Measurements from ENCODE around the gene DOCK2. TPM values are rescaled to one million over a fixed set of nuclear protein-coding genes. Genes with fewer than 3 reads are reported as not detected.

DOCK2 gene
- total and polyA plus RNA-seq, 2 donors (not counting 1 experiment from before 2014, with no cell fraction given), result 112 to 330 TPM

DNA sequence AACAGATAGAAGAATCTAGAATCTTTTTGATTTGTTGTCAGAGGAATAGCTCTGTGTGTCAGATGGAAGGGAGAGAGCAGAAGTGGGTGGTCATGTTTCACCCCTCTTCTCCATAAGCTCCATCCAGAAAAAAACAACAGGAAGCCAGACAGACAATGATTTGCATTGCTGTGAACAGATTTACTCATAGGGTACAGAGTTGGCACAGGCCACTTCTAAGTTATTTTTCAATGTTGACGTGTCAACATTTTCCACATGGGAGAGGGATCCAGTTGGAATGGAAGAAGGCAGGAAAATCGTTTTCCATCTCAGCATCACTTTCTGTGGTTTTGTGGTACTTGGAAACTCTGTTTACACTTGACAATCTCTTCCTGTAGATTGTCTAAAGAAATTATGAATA is 256.5 kb downstream of the DOCK2 start:
- Histone ChIP-seq H3K4me1 (ENCODE audit: control insufficient read depth in 2 of 2, insufficient read depth in 2 of 2, low read length in 2 of 2) (peaks cover 0 to 7% of the 10 kb centered on the region in 2 donors), H4K20me1 (ENCODE audit: control insufficient read depth, insufficient read depth, low read length, poor library complexity, severe bottlenecking) (peaks cover 48% of the 10 kb centered on the region), H3K9ac (ENCODE audit: low read length) (no peak overlapping the region), H3K79me2 (ENCODE audit: control insufficient read depth, insufficient read depth, low read length) (peaks cover 15% of the 10 kb centered on the region), H2AFZ (ENCODE audit: insufficient read depth, low read depth, low read length, poor library complexity, severe bottlenecking) (no peak overlapping the region), H3K27me3 (replicated peaks in 1 of 4; ENCODE audit: control extremely low read depth in 1 of 4, control insufficient read depth in 3 of 4, insufficient read depth in 4 of 4, low read length in 3 of 4) (no peaks in the 10 kb centered on the region), H3K36me3 (replicated peaks in 1 of 2; ENCODE audit: control extremely low read depth in 1 of 2, control insufficient read depth in 1 of 2, extremely low read depth in 1 of 2, insufficient read depth in 2 of 2, low read length in 1 of 2) (peaks cover 6 to 29% of the 10 kb centered on the region in 2 experiments), H3K9me3 (ENCODE audit: control extremely low read depth in 1 of 3, control insufficient read depth in 2 of 3, insufficient read depth in 1 of 3, low read length in 2 of 3) (no peaks in the 10 kb centered on the region), H3K4me2 (replicated peaks; ENCODE audit: low read depth, low read length, poor library complexity, severe bottlenecking) (no peak overlapping the region), H3K27ac (ENCODE audit: low read length in 2 of 2) (no peak overlapping the region), H3K4me3 (ENCODE audit: control extremely low read depth in 1 of 5, extremely low read depth in 1 of 5, insufficient read depth in 1 of 5, low read depth in 2 of 5, low read length in 4 of 5) (no peak overlapping the region)
- H3K4me1 Mint-ChIP-seq, result peaks cover 21% of the 10 kb centered on the region
- CTCF ChIA-PET, result no interaction called here
- H3K27me3 Mint-ChIP-seq, result no peaks in the 10 kb centered on the region
- ATAC-seq (ENCODE audit: low read depth) (no peak), DNase-seq (no peak)
- TF ChIP-seq, protein P1, sequence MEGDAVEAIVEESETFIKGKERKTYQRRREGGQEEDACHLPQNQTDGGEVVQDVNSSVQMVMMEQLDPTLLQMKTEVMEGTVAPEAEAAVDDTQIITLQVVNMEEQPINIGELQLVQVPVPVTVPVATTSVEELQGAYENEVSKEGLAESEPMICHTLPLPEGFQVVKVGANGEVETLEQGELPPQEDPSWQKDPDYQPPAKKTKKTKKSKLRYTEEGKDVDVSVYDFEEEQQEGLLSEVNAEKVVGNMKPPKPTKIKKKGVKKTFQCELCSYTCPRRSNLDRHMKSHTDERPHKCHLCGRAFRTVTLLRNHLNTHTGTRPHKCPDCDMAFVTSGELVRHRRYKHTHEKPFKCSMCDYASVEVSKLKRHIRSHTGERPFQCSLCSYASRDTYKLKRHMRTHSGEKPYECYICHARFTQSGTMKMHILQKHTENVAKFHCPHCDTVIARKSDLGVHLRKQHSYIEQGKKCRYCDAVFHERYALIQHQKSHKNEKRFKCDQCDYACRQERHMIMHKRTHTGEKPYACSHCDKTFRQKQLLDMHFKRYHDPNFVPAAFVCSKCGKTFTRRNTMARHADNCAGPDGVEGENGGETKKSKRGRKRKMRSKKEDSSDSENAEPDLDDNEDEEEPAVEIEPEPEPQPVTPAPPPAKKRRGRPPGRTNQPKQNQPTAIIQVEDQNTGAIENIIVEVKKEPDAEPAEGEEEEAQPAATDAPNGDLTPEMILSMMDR (IDR thresholded peaks at IDR 0.05), result no peak
- no peak for TF ChIP-seq EZH2 (IDR thresholded peaks at IDR 0.05; ENCODE audit: borderline replicate concordance, insufficient read depth, low read depth, low read length, poor library complexity, severe bottlenecking)
- no peak overlapping the region for H3K27ac Mint-ChIP-seq
- WGBS (ENCODE audit: insufficient coverage), result 100% methylated on average over 1 of the region's 2 CpGs
- POLR2A ChIA-PET, result no interaction called here
- intact Hi-C loops (cut with micrococcal nuclease), result no loop called here
- H3K9me3 Mint-ChIP-seq (ENCODE audit: insufficient read depth), result no peaks in the 10 kb centered on the region
- H3K4me3 Mint-ChIP-seq, result no peak overlapping the region

DNA sequence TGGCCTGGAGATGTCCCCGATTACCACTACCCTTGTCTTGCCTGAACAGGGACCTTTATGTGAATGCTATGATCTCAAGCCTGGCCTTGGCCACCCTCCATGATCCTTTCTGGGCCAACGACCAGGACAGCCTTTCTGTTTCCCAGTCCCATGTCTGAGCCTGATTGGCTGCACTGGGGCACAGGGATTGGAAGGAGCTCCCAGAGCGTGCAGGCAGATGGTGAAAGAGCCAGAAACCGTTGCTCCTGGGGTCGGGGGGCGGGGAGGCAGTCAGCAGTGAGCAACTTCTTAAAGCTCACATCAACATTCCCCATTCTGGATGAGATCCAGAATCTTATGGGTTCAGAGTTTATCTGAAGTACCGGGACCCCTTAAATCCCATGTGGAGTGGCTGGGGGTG is 258.9 kb downstream of the DOCK2 start:
- Mint-ChIP-seq H3K4me1 (peaks cover 19% of the 10 kb centered on the region), H3K27me3 (no peaks in the 10 kb centered on the region), H3K4me3 (no peak overlapping the region), H3K27ac (no peak overlapping the region), H3K9me3 (ENCODE audit: insufficient read depth) (no peaks in the 10 kb centered on the region)
- CTCF ChIA-PET, result no interaction called here
- H3K36me3 ChIP-seq (replicated peaks in 1 of 2; ENCODE audit: control extremely low read depth in 1 of 2, control insufficient read depth in 1 of 2, extremely low read depth in 1 of 2, insufficient read depth in 2 of 2, low read length in 1 of 2), result peaks cover 9 to 34% of the 10 kb centered on the region in 2 experiments
- no peak overlapping the region for H3K4me3 ChIP-seq (ENCODE audit: control extremely low read depth in 1 of 5, extremely low read depth in 1 of 5, insufficient read depth in 1 of 5, low read depth in 2 of 5, low read length in 4 of 5)
- H4K20me1 ChIP-seq (ENCODE audit: control insufficient read depth, insufficient read depth, low read length, poor library complexity, severe bottlenecking), result peaks cover 39% of the 10 kb centered on the region
- H3K79me2 ChIP-seq (ENCODE audit: control insufficient read depth, insufficient read depth, low read length), result peaks cover 28% of the 10 kb centered on the region
- H2AFZ ChIP-seq (ENCODE audit: insufficient read depth, low read depth, low read length, poor library complexity, severe bottlenecking), result no peak overlapping the region
- H3K4me1 ChIP-seq (ENCODE audit: control insufficient read depth in 2 of 2, insufficient read depth in 2 of 2, low read length in 2 of 2), result peaks cover 0 to 7% of the 10 kb centered on the region in 2 donors
- 100% methylated on average over 5 of the region's 7 CpGs for WGBS (ENCODE audit: insufficient coverage)
- ATAC-seq (ENCODE audit: low read depth) (no peak), DNase-seq (no peak)
- H3K27ac ChIP-seq (ENCODE audit: low read length in 2 of 2), result no peak overlapping the region
- H3K9ac ChIP-seq (ENCODE audit: low read length), result no peak overlapping the region
- TF ChIP-seq, protein P1 (IDR thresholded peaks at IDR 0.05), result no peak
- no peak for TF ChIP-seq EZH2 (IDR thresholded peaks at IDR 0.05; ENCODE audit: borderline replicate concordance, insufficient read depth, low read depth, low read length, poor library complexity, severe bottlenecking)
- no peaks in the 10 kb centered on the region for H3K27me3 ChIP-seq (replicated peaks in 1 of 4; ENCODE audit: control extremely low read depth in 1 of 4, control insufficient read depth in 3 of 4, insufficient read depth in 4 of 4, low read length in 3 of 4)
- no peaks in the 10 kb centered on the region for H3K9me3 ChIP-seq (ENCODE audit: control extremely low read depth in 1 of 3, control insufficient read depth in 2 of 3, insufficient read depth in 1 of 3, low read length in 2 of 3)
- H3K4me2 ChIP-seq (replicated peaks; ENCODE audit: low read depth, low read length, poor library complexity, severe bottlenecking), result no peak overlapping the region
- intact Hi-C loops (cut with micrococcal nuclease), result no loop called here
- POLR2A ChIA-PET, result no interaction called here
